SK-N-MC (cell line): ENCODE data around the gene AOPEP.

Experiments
- DNase-seq: peaks from one replicate; pipeline ENCODE4 v3.0.0-alpha.2; 2011; ENCODE audit warnings: low read depth, low spot score
- H3K27ac ChIP-seq: fragments of 200-600 bp; sonication (generic); 2 replicates; pipeline ENCODE4 v1.5.1; 2016; ENCODE audit warnings: mixed run types
- H3K36me3 ChIP-seq: fragments of 200-600 bp; sonication (generic); 2 replicates; pipeline ENCODE4 v1.6.1; 2017; ENCODE audit warnings: antibody characterized with exemption, low read length, mixed read lengths; ENCODE audit not compliant: insufficient read depth
- H3K4me3 ChIP-seq: fragments of 200-600 bp; sonication (generic); 2 replicates; pipeline ENCODE4 v1.5.1; 2016
- H3K9ac ChIP-seq: fragments of 200-600 bp; sonication (generic); 2 replicates; pipeline ENCODE4 v1.8.0; 2017; ENCODE audit warnings: mixed run types, mixed read lengths; ENCODE audit not compliant: insufficient read length
- H3K9me3 ChIP-seq: fragments of 200-600 bp; sonication (generic); 2 replicates; pipeline ENCODE4 v1.6.1; 2017; ENCODE audit warnings: low read depth, mild to moderate bottlenecking, antibody characterized with exemption, low read length, moderate library complexity, mixed read lengths
- EZH2 ChIP-seq: fragments of 200-600 bp; sonication (generic); IDR thresholded peaks from one replicate; pipeline ENCODE4 v1.6.1; 2017; ENCODE audit warnings: antibody characterized with exemption
- FOXP2 ChIP-seq: optimal IDR thresholded peaks from 2 replicates; pipeline ENCODE3; 2011; ENCODE audit warnings: mild to moderate bottlenecking, moderate library complexity; ENCODE audit not compliant: insufficient read depth; ENCODE audit errors: extremely low read length, control extremely low read depth
- POLR2AphosphoS5 ChIP-seq: IDR thresholded peaks from 2 replicates; pipeline ENCODE4 v1.6.1; 2012; ENCODE audit warnings: mild to moderate bottlenecking, low read depth, low read length, borderline replicate concordance

AOPEP gene

GRCh38 chr9:95044731-95045508 is 318.4 kb downstream of the AOPEP start:
- Histone ChIP-seq H3K27ac (no peak overlapping the region), H3K9me3 (no peaks in the 10 kb centered on the region), H3K36me3 (no peaks in the 10 kb centered on the region), H3K9ac (no peak overlapping the region), H3K4me3 (no peak overlapping the region)
- TF ChIP-seq FOXP2, result no peak
- TF ChIP-seq EZH2, result no peak
- no peak for TF ChIP-seq POLR2AphosphoS5
- DNase-seq, result no peak

DNA sequence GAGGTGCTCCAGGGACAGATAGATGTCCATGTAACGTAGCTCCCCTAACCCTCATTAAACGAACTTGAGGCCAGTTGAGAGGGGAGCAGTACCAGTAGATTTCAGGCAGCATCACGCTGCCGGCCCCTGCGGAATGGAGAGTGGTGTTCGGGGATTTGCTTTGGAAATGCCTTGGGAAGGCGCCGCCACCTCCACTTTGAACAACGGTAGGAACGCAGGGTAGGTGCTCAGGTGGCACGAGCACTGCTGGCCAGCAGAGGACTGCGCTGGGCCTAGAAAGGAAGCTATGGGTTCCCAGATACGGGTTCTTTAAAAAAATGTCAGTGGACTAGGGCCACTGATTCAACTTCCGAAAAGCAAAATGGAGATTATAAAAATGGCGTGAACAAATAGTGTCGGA is 319.3 kb downstream of the AOPEP start:
- H3K36me3 ChIP-seq, result no peaks in the 10 kb centered on the region
- H3K9me3 ChIP-seq, result no peaks in the 10 kb centered on the region
- no peak for DNase-seq
- no peak overlapping the region for H3K4me3 ChIP-seq
- no peak overlapping the region for H3K9ac ChIP-seq
- TF ChIP-seq FOXP2 (no peak), POLR2AphosphoS5 (no peak), EZH2 (no peak)
- no peak overlapping the region for H3K27ac ChIP-seq

DNA sequence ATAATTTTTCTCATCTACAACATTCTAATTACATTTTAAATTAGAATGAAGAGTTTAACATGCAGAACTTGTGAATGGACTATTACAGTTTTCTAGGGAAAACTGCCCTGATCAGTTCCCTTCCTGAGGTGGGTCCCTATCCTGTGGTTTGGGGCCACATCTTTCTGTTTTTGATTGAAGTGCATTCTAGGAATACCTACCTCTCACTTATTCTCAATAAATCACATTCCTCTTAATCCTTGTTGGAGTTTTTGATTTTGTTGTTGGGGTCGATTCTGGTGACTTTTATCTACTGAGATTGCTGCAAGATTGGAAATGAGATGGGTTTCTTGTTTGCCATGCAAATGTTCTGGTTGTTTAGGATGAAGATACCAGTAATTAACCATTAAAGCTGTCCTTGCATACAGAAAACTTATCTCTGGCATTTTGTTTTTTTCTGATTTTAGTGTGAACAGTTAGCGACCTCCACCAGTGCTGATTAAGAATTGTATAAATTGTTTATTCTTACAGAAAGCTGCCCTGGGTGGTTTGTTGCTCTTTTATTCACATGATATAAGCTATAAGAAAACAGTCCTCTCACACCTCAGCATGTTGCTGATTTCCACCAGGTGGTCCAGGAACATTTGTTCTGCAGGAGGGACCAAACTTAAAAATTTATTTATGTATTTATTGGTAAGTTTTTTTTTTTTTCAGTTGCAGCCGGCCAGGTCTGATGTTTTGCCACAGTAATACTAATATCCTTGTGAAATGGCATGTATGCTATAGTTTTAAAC is 321.1 kb downstream of the AOPEP start:
- Histone ChIP-seq H3K4me3 (peak overlapping the region; percentile 76), H3K27ac (no peak overlapping the region), H3K9me3 (no peaks in the 10 kb centered on the region), H3K9ac (no peak overlapping the region), H3K36me3 (no peaks in the 10 kb centered on the region)
- TF ChIP-seq EZH2, result no peak
- TF ChIP-seq FOXP2, result no peak
- no peak for TF ChIP-seq POLR2AphosphoS5
- DNase-seq, result no peak

DNA sequence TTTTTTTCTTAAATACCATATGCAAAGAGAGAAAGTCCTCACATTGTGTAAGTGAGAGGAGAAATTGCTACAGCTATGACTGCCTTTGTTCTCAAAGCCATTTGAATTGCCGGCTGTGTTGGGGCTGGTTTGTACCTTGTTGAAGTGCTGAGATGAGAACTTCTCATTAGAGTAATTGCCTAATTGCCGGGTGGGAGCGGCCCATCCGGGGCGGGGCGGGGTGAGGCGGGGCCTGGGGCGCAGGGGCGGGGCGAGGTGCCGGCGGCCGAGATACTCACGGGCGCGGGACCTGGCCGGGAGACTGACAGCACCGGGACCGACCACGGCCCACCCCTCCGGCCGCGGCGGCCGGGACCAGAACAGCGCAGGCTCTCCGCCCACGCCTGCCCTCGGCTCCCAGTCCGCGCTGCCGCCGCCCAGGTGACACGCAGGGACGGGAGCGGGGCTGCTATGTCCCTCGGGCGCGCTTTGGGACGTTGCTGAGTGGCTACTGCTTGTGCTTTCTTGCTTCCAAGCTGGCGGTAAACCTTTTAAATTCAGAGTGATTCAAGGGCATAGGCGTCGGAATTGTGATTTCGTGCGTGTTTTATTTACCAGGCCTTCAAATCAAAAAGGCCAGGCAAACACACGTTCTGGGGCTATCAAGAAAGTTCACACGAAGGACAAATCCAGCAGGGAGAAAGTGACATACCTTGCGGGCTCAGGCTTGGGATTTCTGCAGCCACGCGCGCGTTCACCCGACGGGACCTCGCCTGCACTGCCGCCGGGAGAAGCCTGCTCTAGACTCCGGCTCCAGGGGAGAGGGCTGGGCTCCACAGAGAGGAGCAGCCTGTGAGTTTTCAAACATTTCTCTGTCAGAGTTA is 322.0 kb downstream of the AOPEP start:
- peak overlapping the region; percentile 76 for H3K4me3 ChIP-seq
- no peaks in the 10 kb centered on the region for H3K9me3 ChIP-seq
- no peak for TF ChIP-seq EZH2
- TF ChIP-seq FOXP2, result no peak
- 0 out of 2 replicates have a peak, but pooled peaks have one; percentile 10 for TF ChIP-seq POLR2AphosphoS5
- H3K27ac ChIP-seq, result no peak overlapping the region
- no peaks in the 10 kb centered on the region for H3K36me3 ChIP-seq
- peak overlapping the region; percentile 77 for H3K9ac ChIP-seq
- DNase-seq, result no peak

GRCh38 chr9:95049761-95050160 is 323.3 kb downstream of the AOPEP start:
- H3K36me3 ChIP-seq, result no peaks in the 10 kb centered on the region
- no peak overlapping the region for H3K27ac ChIP-seq
- peak overlapping the region; percentile 10; the same call in 1 of the 2 replicates for H3K4me3 ChIP-seq
- no peak for DNase-seq
- no peaks in the 10 kb centered on the region for H3K9me3 ChIP-seq
- TF ChIP-seq EZH2 (no peak), POLR2AphosphoS5 (no peak), FOXP2 (no peak)
- H3K9ac ChIP-seq, result no peak overlapping the region

DNA sequence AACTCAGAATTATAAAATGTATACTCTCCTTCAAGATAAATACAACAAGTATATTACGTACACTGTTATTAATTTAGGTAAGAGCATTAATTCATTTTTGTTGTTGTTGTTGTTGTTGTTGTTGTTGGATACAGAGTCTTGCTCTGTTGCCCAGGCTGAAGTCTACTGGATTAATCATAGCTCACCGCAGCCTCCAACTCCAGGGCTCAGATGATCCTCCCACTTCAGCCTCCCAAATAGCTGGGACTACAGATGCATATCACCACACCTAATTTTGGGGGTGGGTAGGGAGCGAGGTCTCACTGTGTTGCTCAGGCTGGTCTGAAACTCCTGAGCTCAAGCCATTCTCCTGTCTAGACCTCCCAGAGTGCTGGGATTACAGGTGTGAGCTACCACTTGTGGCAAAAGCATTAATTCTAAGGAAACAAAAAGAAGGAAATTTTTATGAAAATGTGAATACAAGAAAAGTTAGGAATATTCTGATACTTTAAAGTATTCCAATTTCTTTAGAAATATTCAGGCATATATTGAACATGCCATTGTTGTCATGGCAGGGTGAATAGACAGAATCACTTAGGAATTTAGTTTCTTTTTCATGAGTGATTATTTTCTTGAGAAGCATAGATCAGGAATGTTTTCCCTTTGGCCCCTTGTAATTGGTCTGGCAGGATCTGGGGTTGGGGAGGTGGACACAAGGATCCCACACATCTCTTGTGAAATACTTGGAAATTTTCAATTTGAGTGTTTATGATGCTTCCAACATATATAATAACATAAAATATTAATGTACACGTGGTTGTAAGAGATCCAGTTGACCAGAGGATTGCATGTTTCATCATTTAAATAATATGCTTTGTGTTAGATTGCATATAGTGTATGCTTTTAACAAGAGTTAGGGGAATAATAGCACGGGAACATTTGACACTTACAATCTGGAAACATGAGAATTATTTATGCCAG is 327.4 kb downstream of the AOPEP start:
- TF ChIP-seq EZH2 (no peak), POLR2AphosphoS5 (no peak), FOXP2 (no peak)
- peak overlapping the region; percentile 40; the same call in 1 of the 2 replicates for H3K27ac ChIP-seq
- H3K4me3 ChIP-seq, result no peak overlapping the region
- no peaks in the 10 kb centered on the region for H3K36me3 ChIP-seq
- H3K9ac ChIP-seq, result no peak overlapping the region
- H3K9me3 ChIP-seq, result no peaks in the 10 kb centered on the region
- no peak for DNase-seq

- Histone ChIP-seq H3K9ac (peak overlapping the region; percentile 34), H3K4me3 (peak overlapping the region; percentile 44), H3K36me3 (peaks cover under 1% of the 10 kb centered on the region; the same call in 1 of the 2 replicates), H3K9me3 (no peaks in the 10 kb centered on the region), H3K27ac (0 out of 2 replicates have a peak overlapping the region, but pooled peaks have one; percentile 4)
- no peak for DNase-seq
- TF ChIP-seq EZH2 (no peak), POLR2AphosphoS5 (no peak), FOXP2 (no peak)
These were observed 328.9 kb downstream of the AOPEP start for GRCh38 chr9:95055334-95055850.
